HEK293 (cell line): Measurements from ENCODE around the gene PTBP1.

Source experiments
- BCL11B ChIP-seq: fragments of 450-650 bp; formaldehyde crosslinking; IDR thresholded peaks from 2 replicates; pipeline ENCODE4 v1.5.1; 2016; ENCODE audit warnings: low read depth, missing biosample characterization, missing genetic modification characterization
- KLF16 ChIP-seq: fragments of 450-650 bp; formaldehyde crosslinking; IDR thresholded peaks from 2 replicates; pipeline ENCODE4 v1.5.1; 2017; ENCODE audit warnings: missing biosample characterization, missing genetic modification characterization
- ZNF513 ChIP-seq: fragments of 450-650 bp; IDR thresholded peaks from 2 replicates; pipeline ENCODE4 v1.5.1; 2018; ENCODE audit warnings: missing biosample characterization, missing genetic modification characterization
- ZNF561 ChIP-seq: fragments of 450-650 bp; IDR thresholded peaks from 2 replicates; pipeline ENCODE4 v1.5.1; 2018; ENCODE audit warnings: missing biosample characterization, missing genetic modification characterization, borderline replicate concordance
- ZNF670 ChIP-seq: fragments of 450-650 bp; formaldehyde crosslinking; IDR thresholded peaks from 2 replicates; pipeline ENCODE4 v1.5.1; 2016; ENCODE audit warnings: missing biosample characterization, missing genetic modification characterization, low read depth
- ZNF768 ChIP-seq: fragments of 450-650 bp; formaldehyde crosslinking; IDR thresholded peaks from 2 replicates; pipeline ENCODE4 v1.5.1; 2018; ENCODE audit warnings: missing biosample characterization, mild to moderate bottlenecking, missing genetic modification characterization
- ZNF830 ChIP-seq: fragments of 450-650 bp; IDR thresholded peaks from 2 replicates; pipeline ENCODE4 v1.5.0; 2018; ENCODE audit warnings: missing biosample characterization, missing genetic modification characterization, low read depth, mild to moderate bottlenecking, moderate library complexity
- TF ChIP-seq, protein P1 (sequence below): fragments of 450-650 bp; formaldehyde crosslinking; IDR thresholded peaks from 2 replicates; pipeline ENCODE4 v1.5.1; 2016; ENCODE audit warnings: missing biosample characterization, missing genetic modification characterization

DNA sequence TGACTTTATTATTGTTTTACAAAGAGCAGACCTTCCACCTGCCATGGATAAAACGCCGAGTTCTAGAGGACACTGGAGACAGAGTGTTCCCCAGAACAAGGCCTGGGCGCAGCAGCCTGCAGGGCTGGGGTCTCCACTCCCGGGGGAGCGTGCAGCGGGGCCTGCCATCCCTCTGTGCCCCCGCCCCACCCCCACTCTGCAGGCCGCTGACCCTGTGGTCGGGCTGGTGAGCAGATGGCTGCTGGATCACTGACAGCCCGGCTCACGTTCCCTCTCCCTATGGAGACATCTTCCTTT is 8.6 kb upstream of the PTBP1 start:
- TF ChIP-seq, protein P1, sequence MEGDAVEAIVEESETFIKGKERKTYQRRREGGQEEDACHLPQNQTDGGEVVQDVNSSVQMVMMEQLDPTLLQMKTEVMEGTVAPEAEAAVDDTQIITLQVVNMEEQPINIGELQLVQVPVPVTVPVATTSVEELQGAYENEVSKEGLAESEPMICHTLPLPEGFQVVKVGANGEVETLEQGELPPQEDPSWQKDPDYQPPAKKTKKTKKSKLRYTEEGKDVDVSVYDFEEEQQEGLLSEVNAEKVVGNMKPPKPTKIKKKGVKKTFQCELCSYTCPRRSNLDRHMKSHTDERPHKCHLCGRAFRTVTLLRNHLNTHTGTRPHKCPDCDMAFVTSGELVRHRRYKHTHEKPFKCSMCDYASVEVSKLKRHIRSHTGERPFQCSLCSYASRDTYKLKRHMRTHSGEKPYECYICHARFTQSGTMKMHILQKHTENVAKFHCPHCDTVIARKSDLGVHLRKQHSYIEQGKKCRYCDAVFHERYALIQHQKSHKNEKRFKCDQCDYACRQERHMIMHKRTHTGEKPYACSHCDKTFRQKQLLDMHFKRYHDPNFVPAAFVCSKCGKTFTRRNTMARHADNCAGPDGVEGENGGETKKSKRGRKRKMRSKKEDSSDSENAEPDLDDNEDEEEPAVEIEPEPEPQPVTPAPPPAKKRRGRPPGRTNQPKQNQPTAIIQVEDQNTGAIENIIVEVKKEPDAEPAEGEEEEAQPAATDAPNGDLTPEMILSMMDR (tag by site-specific recombination), result no peak
- TF ChIP-seq ZNF561 (tag by site-specific recombination) (no peak), ZNF768 (tag by site-specific recombination) (no peak), ZNF670 (no peak), BCL11B (no peak), KLF16 (no peak), ZNF513 (tag by site-specific recombination) (no peak), ZNF830 (no peak)
